HG03571 (cell line): ENCODE measurements around the gene DSPP.

Experiments
- ATAC-seq: cut with Tn5 transposase; IDR thresholded peaks from one replicate; pipeline ENCODE4 v1.9.1; 2021; ENCODE audit not compliant: unreplicated experiment

Gene DSPP

DNA sequence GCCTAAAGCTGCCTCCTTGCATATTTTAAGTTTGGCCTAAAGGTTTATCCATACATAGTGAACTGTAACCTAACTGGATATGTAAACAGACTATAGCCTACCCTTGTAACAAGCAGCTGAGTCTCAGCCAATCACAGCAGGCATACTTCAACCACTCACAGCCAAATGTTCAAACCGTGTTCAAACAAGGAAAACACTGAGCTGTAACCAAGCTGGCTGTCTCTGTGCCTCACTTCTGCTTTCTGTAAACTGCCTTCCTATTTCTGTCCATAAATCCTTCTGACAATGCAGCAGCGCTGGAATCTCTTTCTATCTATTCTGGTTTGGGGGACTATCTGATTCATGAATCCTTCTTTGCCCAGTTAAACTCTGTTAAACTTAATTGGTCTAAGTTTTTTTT is 16.4 kb downstream of the DSPP start:
- no peak for ATAC-seq

GRCh38 chr4:87631668-87632067 is 23.3 kb downstream of the DSPP start:
- ATAC-seq = no peak

GRCh38 chr4:87632469-87632868 is 24.1 kb downstream of the DSPP start:
- ATAC-seq = no peak

DNA sequence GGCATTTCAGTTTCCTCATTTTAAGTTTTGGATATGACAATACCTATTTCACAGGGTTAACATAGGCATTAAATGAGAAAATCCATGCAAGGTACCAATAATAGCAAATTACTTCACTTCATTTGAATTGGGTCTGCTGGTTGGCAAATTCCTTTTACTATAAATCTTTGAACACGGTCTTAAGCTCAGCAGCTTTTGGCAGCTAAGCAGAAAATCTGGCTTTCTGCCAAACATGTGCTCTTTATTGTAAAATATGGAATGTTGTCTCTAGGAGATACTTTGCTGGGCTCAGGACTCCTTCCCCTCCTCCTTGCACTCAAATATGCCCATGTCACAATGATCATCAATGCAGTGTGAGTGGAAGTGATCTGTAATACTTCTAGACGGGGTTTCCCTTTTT is 24.9 kb downstream of the DSPP start:
- no peak for ATAC-seq

- ATAC-seq = no peak
These were observed 36.0 kb downstream of the DSPP start for GRCh38 chr4:87644286-87644685.

DNA sequence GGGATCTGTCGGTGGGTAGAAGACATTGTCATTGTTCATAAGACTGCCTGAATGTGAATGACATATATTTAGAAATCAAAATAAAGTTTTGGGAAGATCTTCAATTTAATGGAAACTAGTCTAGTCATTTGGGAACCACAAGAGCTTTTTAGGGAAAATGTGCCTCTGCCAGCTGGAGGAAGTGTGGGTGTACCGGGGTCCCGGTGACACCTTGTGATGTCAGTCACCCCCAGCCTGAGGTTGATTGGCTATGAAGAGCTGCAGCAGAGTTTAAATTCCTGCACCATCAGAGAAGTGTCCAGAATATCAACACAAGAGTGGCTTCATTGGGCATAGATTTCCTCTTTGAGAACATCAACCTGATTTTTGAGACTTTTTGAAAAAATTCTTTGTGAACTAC is 41.7 kb downstream of the DSPP start, which contains the start of gene DMP1:
TSS of gene DMP1 (plus strand) at position 301 of the 400 bp plus-strand sequence. CDS start 6,213 bp downstream, outside the sequence.
- no peak for ATAC-seq

GRCh38 chr4:87650938-87651337 is 42.6 kb downstream of the DSPP start:
- ATAC-seq = no peak

DNA sequence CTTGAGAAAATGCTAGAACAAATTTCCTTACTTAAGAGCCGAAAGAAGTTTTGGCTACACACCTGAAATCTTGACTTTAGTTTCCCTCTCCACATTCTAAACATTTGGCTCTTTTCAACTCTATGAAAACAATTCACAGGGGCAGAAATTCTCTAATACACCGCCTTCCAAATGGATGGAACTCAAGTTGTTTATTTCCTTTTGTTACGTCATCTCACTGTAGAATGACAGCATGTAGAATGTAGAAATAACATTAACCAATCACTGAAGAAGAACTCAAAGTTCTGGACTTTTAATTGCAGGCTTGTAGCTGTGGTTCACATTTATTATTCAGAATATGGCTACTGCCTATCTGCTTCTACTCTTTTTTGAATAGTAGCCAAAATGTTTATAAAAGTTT is 43.6 kb downstream of the DSPP start:
- ATAC-seq = no peak

DNA sequence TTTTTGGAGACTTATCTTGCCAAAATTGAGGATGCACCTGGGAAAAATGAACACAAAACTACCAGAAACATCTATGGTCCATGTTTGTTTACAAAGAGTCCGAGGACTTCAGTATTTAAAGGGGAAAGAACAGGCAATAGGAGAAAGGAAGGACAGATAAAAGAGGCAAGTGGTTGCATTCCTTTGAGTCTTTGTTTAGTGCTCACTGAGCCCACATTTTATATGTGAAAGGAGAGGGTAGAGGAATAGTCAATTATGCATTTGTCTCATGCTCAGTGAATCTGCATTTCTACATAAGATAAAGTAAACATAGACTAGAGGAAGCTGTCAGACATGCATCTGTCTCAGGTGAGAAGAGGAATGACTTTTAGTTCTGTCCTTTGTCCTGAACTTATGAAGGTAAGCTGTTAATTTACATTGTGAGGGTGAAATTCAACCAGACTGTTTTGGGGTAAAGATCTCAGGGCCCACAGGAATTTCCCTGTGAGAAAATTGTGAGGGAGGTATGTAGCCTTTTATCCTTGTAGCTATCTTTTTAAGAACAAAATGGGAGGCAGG is 46.2 kb downstream of the DSPP start:
- ATAC-seq = no peak

DNA sequence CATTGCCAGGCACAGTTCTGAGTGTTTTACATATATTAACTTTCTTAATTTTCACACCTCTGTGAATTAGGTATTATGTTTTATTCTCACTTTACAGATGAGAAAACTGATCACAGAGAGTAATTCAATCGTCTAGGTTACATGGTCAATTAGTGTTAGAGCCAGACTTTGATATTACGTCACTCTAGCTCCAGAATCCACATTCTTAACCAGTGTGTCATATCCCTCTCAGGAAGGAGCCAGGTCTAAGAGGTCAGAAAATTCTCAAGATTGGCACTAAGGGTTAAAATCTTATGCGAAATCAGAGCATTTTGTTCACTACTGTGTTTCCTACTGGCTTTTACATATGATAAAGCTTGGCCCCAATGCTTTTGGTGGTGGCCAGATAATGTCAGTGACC is 49.2 kb downstream of the DSPP start:
- no peak for ATAC-seq

DNA sequence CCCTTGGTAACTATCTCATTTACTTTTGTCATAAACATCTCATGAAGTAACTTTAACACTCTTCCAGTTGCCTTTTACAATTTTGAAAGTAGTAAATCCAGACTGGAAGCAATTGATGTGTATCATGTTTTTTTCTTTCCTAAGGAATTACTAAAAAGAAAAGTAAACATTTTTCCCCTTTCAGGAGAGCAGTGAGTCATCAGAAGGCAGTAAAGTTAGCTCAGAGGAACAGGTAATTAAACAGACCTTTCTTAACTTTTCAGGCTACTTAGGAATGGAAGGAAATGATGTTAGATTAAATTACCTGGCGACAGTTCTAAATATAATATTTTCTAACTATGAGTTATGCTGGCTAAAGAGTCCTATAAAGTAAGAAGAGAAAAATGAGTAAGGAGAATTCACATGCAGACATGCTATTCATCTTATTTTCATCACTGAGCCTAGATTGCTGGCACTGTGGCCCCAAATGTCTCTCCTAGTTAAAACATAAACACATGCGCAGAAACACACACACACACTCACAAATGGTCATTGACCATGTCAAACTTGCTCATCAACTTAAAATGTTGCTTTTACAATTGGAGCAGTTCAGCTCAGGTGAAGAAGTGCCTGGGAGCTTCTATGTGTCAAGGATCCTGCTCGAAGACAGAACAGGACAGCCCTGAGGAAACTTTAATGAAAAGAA is 51.1 kb downstream of the DSPP start:
- ATAC-seq = no peak

DNA sequence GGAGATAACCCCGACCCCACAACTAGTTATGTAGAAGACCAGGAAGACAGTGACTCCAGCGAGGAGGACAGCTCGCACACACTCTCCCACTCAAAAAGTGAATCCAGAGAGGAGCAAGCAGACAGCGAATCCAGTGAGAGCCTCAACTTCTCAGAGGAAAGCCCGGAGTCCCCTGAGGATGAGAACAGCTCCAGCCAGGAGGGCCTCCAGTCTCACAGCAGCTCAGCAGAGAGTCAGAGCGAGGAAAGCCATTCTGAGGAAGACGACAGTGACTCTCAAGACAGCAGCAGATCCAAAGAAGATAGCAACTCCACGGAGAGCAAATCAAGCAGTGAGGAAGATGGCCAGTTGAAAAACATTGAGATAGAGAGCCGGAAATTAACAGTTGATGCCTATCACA is 54.5 kb downstream of the DSPP start:
- no peak for ATAC-seq
